ENCODE results near the gene BOLA3. TPM values are rescaled to one million over a fixed set of nuclear protein-coding genes. Genes with fewer than 3 reads are reported as not detected.

Gene BOLA3
- total RNA-seq, 1 donor from 2014 or later = 19.0 TPM

- DNase-seq (ENCODE audit: low spot score) = no peak
- Mint-ChIP-seq H3K9me3 (ENCODE audit: unreplicated experiment) (no peaks in the 10 kb centered on the region), H3K36me3 (ENCODE audit: low read depth, unreplicated experiment) (peaks cover 9% of the 10 kb centered on the region), H3K4me1 (ENCODE audit: unreplicated experiment) (peaks cover 3% of the 10 kb centered on the region), H3K4me3 (ENCODE audit: unreplicated experiment) (no peak overlapping the region), H3K27me3 (ENCODE audit: unreplicated experiment) (peaks cover 2% of the 10 kb centered on the region), H3K27ac (ENCODE audit: unreplicated experiment) (no peak overlapping the region)
- TF ChIP-seq CTCF (IDR thresholded peaks at IDR 0.05; ENCODE audit: unreplicated experiment) = no peak
Observed at GRCh38 chr2:74152954-74153353, 5.2 kb upstream of the BOLA3 start.

- DNase-seq (ENCODE audit: low spot score) = no peak
- Mint-ChIP-seq H3K36me3 (ENCODE audit: low read depth, unreplicated experiment) (peaks cover 5% of the 10 kb centered on the region), H3K9me3 (ENCODE audit: unreplicated experiment) (no peaks in the 10 kb centered on the region), H3K27me3 (ENCODE audit: unreplicated experiment) (peaks cover 5% of the 10 kb centered on the region), H3K4me1 (ENCODE audit: unreplicated experiment) (peaks cover 3% of the 10 kb centered on the region), H3K27ac (ENCODE audit: unreplicated experiment) (no peak overlapping the region), H3K4me3 (ENCODE audit: unreplicated experiment) (no peak overlapping the region)
- no peak for TF ChIP-seq CTCF (IDR thresholded peaks at IDR 0.05; ENCODE audit: unreplicated experiment)
Observed at GRCh38 chr2:74149570-74150319, 2.0 kb upstream of the BOLA3 start.

GRCh38 chr2:74149247-74149525 lies 1.5 kb upstream of the BOLA3 start:
- H3K27me3 Mint-ChIP-seq (ENCODE audit: unreplicated experiment) = peaks cover 5% of the 10 kb centered on the region
- DNase-seq (ENCODE audit: low spot score) = no peak
- no peak overlapping the region for H3K4me3 Mint-ChIP-seq (ENCODE audit: unreplicated experiment)
- H3K36me3 Mint-ChIP-seq (ENCODE audit: low read depth, unreplicated experiment) = peaks cover 5% of the 10 kb centered on the region
- H3K9me3 Mint-ChIP-seq (ENCODE audit: unreplicated experiment) = no peaks in the 10 kb centered on the region
- H3K4me1 Mint-ChIP-seq (ENCODE audit: unreplicated experiment) = peaks cover under 1% of the 10 kb centered on the region
- TF ChIP-seq CTCF (IDR thresholded peaks at IDR 0.05; ENCODE audit: unreplicated experiment) = no peak
- H3K27ac Mint-ChIP-seq (ENCODE audit: unreplicated experiment) = no peak overlapping the region

GRCh38 chr2:74148457-74149246 lies 940 bp upstream of the BOLA3 start:
- DNase-seq (ENCODE audit: low spot score) = no peak
- Mint-ChIP-seq H3K36me3 (ENCODE audit: low read depth, unreplicated experiment) (peaks cover 5% of the 10 kb centered on the region), H3K27me3 (ENCODE audit: unreplicated experiment) (peaks cover 5% of the 10 kb centered on the region), H3K9me3 (ENCODE audit: unreplicated experiment) (no peaks in the 10 kb centered on the region), H3K27ac (ENCODE audit: unreplicated experiment) (no peak overlapping the region), H3K4me1 (ENCODE audit: unreplicated experiment) (no peaks in the 10 kb centered on the region), H3K4me3 (ENCODE audit: unreplicated experiment) (no peak overlapping the region)
- no peak for TF ChIP-seq CTCF (IDR thresholded peaks at IDR 0.05; ENCODE audit: unreplicated experiment)
